ENCODE data around the gene GALNT18.
A peak's percentile ranks its signal among the peaks of the same experiment; 100 is the strongest.

Gene GALNT18

DNA sequence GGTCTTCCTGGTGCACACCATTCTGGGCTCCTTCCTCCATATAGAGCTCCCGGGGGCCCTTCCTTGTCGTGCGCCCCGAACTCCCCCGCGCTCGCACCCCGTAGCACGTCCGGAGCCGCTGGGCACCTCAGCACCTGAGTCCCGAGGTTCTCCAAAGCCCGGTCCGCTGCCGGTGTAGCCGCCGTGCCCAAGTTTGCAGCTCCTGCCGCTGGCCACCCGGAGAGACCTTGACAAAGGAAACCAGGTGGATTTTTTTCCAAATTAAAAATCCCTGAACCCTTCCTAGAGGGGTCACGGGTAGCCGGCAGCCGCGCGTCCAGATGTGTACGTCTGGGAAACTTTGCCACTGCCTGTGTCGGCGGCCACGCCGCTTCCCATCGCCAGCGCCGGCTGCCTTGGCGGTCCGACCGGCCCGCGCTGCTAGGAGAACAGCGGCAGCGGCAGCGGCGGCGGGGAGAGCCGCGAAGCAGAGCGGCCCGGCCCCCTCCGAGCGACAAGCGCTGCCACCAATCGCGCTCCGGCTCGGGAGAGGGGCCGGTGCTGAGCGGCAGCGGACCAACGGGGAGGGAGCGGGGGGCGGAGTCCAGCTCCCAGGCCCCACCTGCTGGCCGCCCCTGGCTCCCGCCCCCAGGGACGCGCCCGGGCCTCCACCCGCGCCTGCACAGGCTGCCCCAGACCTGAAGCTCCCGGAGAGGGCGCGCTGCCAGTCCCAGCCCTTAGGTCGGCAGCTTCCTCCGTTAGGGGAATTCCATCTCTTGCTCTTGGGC lies at the start of gene GALNT18:
TSS of gene GALNT18 (minus strand) at position 433 of the 767 bp plus-strand sequence.
- peak; percentile 17 to 37 (median 24) for DNase-seq (ENCODE audit: low read depth in 3 of 3)

DNA sequence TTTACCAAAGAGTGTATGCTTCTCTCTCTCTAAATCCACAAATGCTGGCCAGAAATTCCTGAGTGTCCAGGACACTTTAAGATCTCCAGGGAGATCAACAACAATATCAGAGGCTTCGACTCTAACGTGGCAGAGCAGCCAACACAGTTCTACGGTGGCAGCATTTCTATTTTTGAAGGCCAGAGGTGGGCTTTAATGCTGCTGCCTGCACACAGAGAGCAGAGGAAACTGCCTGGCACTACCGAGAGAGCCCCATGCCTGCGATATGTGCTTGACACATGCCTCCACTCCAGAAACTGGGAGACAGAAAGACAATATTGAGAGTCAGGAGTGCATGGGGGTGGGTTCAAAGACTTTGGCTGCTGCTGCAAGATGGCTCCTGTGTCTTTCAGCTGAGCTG lies 48.8 kb upstream of the GALNT18 start:
- no peak for DNase-seq (ENCODE audit: low read depth in 3 of 3)

DNA sequence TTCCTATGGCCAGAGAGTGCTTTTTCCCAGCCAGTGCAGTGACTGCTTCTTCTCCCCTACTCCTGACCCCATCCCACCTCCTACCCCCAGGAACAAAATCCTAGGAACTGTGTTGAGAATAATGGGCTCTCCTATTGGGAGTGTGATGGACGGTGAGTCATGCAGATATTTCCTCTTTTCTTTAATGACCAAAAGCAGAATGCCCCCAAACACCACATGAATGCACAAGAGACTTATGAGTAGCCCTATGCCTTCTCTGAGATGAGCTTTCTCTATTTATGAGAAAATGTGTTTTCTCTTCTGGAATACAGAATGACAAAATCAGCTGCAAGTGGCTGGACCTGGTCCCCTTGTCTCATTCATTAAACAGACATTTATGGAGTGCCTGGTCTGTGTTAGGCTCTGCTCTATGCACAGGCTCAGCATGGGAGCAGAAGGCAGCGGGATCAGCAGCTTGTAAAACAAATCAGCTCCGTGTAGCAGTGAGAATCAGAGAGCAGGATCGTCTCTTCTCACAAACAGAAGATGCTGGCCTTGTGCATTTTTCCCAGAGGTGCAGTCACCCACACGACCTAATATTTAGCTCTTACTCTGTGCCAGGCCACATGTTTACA lies 47.5 kb upstream of the GALNT18 start:
- DNase-seq (ENCODE audit: low read depth in 3 of 3) = no peak

DNA sequence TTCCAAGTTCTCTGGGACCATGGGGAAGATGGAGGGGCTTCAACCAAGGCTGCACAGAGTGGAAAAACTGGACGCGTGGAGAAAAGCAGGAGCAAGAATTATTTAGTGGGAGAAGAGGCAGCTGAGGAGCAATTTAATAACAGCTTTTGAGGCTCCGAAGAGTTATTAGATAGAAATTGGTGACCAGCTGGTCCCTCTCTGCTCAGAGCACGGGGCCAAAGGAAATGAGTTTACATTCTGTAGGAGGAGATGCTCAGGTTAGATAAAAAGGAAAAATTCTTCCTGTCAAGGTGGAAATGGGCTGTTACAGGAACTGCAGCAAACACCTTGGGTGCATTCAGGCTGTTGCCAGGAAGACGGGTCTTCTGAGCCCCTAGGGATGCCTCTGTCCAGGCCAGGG lies 47.0 kb upstream of the GALNT18 start:
- no peak for DNase-seq (ENCODE audit: low read depth in 3 of 3)

DNA sequence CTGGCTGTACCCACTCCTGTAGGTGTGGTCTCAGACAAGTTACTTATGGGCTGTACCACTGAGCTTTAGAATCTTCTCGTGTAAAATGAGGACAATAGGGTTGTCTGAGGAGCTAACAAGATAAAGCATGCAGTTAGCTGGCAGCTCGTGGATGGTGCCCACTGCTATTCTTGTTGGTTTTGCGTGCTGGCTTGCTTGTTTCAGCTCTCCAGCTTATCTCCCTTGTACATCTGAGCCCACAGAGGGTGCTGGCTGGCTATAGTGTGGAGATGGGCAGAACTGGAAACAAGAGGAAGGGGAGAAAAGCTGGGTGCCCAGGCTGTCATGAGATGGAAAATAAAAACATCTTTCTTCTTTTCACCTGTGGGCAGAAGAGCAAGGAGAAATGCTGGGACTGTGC lies 46.5 kb upstream of the GALNT18 start:
- DNase-seq (ENCODE audit: low read depth in 3 of 3) = no peak

DNA sequence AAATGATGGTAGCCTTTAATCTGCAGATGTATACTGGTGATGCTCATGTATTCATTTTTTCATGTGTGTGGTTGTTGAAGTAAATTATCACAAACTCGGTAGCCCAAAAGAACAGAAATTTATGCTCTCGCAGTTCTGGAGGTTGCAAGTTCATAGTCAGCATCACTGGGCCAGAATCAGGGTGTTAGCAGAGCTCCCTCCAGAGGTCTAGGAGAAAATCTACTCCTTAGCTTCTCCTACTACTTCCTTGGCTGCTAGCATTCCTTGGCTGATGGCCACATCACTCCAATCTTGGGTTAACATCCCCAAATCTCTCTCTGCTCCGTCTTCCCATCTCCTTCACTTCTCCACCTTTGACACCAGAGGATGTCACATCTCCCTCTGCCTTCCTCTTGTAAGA lies 45.3 kb upstream of the GALNT18 start:
- DNase-seq (ENCODE audit: low read depth in 3 of 3) = no peak

DNA sequence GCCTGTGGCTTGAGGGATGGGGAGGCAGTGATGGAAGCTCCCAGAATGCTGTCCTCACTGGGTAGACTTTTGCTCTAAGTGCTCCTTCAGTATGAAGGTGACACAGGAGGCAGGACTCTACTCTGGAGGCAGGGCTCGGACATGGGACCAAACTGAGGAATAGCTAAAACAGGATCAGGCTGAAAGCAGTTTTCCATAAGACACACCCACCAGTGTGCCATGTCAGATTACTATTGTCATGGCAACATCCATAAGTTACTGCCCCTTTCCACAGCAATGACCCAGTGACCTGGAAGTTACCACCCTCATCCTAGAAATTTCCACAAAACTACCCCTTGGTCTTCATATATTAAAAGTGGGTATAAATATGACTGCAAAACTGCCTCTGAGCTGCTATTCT lies 43.6 kb upstream of the GALNT18 start:
- no peak for DNase-seq (ENCODE audit: low read depth in 3 of 3)

DNA sequence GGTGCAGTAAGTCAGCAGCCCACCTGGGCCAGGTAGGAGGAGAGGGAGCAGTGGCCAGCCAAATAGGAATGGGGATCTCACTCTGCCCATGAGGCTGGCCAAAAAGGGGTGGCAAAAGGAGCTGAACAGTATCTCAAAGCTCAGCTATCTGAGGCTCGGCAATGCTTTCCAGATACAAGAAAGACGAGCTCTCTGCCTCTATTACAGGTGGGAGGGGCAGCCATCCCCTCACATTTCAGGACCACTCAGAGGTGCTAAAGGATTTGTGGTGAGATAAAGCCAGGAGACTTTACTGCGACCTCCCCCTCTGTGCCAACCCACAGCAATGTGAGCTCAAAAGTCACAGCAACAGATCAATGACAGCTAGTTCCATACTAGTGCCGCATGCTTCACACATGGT lies 42.1 kb upstream of the GALNT18 start:
- no peak for DNase-seq (ENCODE audit: low read depth in 3 of 3)

DNA sequence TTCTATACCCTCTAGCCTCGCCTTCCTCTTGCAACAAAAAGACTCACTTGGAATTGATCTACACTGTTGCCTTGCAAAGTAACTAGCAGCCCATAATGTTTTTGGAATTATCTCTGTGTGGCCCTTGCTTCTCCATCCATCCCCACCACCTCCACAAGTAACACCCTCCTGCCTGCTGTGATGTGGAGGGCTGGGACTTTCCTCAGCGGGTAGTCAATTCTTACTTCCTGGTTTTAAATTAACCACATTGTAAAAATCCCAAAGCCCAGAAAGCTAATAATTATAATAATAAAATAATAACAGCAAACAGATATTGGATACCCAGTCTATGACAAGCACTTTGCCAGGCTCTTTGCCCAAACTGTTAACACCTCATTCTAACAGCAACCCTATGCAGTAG lies 40.8 kb upstream of the GALNT18 start:
- DNase-seq (ENCODE audit: low read depth in 3 of 3) = no peak

DNA sequence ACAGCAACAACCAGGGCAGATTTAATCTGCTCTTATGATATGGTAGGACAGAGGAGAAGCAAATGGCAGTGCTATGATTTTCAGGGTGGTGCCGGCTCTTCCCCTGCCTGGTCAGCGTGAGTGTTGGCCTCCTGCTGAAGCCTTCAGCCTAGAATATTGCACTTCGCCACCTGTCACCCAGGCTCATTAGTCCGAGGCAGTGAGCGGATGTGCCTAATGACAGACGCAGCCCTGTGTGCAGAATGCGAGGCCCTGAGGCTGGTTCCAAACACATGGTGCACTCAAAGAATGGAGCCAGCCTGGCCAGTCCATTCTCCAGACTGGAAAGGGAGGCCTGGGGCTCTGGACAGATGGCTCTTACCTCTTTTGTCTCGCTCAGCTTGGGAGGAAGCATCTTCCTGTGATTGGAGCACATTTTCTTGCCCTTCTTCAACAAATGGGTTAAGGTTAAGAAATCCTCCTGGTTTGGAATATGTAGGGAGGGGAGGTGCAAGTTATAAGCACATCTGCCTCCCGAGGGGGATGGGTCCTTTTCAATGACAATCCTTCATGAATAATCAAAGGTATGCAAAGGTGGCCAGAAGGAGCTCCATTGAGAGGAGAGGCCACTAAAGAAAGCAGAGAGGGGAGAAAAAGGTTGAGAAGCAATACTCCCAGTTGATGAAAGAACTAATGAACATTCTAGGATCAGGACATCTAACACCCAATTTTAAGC lies 39.7 kb upstream of the GALNT18 start:
- DNase-seq (ENCODE audit: low read depth in 3 of 3) = no peak

DNA sequence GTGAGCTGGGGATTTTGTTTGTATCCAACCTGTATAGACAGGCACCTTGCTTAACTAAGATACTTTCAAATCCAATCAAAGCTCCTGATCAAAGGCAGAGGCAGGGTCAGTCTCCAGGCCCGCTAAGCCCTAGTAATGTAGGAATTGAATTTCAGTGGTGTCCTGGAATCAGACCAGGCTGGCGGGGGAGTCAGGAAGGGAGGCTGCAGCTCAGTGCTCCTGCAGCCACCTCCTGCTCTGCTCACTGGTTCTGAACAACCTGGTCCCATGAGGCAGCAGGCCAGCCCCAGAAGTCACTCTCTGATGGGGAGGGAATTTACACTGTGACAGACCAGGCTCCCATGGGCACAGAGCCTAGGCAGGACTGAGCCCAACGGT lies 38.5 kb upstream of the GALNT18 start:
- no peak for DNase-seq (ENCODE audit: low read depth in 3 of 3)

DNA sequence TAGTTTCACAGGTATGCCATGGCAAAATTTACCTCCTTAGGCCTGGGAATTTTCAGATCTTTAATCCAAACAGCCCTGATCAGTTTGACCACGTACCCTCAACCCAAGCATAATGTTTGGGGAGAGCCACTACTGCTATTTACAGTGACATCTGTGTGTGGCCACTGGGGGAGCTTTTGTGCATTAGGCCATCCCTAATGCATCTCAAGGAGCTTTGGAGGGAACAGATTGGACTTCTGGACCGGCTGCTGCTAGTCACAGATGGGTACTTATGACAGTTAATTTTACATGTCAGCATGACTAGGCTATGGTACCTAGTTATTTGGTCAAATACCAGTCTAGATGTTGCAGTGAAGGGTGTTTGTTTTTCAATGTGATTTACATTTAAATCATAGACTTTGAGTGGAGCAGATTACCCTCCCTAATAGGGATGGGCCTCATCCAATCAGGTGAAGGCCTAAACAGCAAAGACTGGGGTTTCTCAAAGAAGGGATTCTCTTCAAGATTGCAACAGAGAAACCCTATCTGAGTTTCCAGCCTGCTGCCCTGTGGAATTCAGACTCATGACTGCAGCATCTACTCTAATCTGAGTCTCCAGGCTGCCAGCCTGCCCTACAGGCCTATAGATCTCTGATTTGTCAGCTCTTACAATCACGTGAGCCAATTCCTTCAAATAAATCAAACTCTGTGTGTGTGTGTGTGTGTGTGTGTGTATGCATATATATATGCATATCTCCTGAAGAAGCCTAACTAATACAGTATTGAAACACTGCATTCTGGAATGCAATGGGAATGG lies 38.0 kb upstream of the GALNT18 start:
- DNase-seq (ENCODE audit: low read depth in 3 of 3) = no peak

DNA sequence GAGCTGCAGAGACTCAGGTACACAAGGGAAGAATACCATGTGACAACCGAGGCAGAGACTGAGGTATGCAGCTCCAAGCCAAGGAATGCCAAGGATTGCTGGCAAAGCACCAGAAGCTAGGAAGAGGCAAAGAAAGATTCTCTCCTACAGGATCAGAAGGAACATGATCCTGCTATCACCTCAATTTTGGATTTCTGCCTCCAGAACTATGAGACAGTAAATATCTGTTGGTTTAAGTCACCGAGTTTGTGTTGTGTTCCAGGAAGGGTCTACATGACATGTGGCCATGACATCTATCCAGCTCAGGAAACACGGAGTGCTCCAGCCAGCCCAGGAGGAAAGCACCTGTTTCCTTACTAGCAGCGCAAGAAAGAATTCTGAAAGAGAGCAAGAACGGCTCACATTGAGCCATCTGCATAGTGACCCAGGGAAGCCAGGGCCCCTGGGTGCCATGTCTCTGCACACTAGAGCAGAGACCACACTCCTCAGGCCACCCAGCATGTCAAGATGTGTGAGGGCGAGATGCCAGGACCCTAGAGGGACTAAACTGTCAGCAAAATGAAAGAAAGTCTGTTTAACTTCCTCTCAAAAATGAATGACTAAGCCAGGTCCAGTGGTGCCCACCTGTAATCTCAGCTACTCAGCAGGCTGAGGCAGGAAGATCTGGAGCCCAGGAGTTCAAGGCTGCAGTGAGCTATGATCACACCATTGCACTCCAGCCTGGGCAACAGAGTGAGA lies 35.6 kb upstream of the GALNT18 start:
- no peak for DNase-seq (ENCODE audit: low read depth in 3 of 3)

DNA sequence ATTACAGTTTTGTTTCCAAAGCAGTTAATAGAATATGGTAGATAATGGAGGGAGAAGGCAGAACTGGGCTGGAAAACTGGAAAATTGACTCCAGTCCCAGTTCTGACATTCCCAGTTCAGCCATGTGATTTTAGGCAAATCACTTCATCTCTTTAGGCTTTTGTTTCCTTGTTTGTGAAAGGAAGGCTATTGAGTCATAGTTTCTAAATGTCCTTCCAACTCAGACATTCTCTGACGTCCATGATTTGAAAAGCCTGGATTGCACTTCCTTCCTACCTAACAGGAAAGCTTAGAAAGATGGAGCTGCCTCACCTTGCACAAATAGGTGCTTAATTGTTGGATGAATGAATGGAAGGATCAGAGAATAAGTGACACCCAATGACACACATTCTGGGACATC lies 19.8 kb upstream of the GALNT18 start:
- DNase-seq (ENCODE audit: low read depth in 3 of 3) = no peak

DNA sequence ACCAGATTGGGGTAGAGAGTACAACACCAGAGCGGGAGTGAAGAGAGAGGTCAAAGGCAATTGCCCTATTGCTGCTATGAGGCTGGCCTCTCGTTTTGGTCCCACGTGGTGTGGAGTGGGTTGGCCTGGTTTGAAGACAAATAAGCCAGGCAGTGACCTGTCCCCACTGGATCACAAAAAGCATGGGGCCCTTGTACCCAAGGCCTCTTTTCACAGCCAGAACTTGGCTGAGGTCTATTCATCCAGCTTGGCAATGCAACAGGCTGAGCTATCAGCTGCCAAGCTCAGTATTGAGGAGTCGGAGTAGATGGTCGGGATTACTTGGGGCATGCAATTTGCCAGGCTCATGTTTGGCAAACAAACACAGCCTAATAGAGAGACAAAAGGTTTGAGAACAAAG lies 19.2 kb upstream of the GALNT18 start:
- DNase-seq (ENCODE audit: low read depth in 3 of 3) = no peak

DNA sequence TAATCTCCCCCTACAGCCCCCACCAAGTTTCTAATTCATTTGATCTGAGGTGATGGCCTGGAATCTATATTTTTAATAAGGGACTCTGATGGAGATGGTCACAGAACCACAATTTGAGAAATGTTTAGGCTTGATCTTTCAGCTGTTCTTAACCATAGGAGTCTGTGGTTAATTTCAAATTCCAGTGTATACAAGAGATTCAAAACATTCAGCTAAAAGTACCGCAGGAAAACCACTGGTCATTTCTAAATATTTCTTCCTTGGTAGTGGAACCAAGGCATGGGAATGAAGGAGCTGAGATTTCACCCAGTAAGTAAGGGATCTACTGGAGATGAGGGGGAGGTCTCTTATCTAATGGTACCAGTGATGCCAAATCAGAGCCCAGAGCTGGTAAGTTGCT lies 18.3 kb upstream of the GALNT18 start:
- no peak for DNase-seq (ENCODE audit: low read depth in 3 of 3)

DNA sequence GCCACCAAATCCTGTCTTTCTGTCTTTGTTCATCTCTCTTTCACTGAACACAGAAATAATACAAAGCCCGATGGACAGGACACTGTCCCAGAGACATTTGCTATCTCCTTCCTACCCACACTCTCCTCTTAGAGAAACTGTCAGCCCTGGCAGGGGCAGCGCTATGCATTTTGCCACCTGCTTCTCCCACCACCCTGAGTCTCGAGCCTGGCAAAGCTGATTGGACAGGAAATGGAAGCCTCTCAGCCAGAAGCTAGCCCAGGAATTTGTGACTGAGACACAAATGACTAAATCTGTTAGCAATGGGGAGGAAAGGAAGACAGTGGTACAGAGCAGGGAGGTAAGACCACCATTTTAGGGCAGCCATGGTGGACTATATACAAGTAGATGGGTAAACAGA lies 14.9 kb upstream of the GALNT18 start:
- no peak for DNase-seq (ENCODE audit: low read depth in 3 of 3)

DNA sequence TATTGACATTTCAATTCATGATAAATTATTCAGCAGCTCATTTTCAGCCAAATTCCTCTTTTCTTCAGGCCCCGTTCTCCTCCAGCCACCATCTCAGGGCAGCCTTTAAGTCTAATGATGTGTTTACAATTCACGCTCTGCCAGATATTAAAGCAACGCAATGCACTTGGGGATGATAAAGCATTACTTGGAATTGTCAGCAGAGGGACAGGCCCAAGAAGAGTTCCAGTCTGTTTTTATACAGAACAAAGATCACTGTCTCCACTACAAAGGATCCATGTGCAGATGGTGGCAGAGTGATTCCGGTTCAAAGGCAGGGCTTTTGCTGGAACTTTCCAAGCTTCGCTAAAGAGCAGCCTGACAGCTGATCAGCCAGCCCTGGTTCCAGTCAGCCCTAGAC lies 13.6 kb upstream of the GALNT18 start:
- no peak for DNase-seq (ENCODE audit: low read depth in 3 of 3)

DNA sequence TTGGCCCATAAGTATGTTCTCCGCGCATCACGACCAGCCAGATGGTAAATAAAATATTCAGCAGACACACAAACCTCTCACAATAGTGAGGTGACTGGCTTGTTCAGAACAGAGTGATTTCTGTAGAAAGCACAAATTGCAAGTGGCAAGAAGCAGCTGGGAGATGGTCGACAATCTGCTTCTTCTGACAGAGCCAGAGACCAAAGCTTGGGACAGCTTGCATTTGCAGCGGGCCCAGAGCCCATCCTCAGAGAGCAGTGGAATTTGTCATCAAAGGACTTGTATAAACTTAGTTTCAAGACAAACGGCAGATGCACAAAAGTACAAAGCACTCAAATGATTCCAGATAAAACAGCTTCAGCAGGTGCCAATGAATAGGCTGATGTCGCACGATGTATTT lies 7.6 kb upstream of the GALNT18 start:
- no peak for DNase-seq (ENCODE audit: low read depth in 3 of 3)

DNA sequence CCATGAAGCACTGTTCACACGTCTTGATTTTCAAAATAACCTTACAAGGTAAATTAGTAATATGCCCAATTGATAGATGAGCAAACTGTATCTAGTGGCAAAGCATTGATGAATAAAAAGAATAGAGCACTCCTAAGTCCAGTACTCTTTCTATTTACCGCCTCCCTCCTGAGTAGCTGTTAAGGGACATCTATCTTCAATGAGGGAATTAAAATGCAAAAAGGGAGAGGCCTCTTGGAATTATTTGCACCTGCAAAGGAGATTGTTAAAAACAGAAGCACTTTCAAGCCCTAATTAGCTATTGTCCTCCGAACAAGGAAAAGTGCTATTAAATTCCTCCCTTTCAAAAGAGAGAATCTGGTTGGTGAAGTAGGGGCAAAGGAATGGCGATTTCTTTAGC lies 6.8 kb upstream of the GALNT18 start:
- no peak for DNase-seq (ENCODE audit: low read depth in 3 of 3)

DNA sequence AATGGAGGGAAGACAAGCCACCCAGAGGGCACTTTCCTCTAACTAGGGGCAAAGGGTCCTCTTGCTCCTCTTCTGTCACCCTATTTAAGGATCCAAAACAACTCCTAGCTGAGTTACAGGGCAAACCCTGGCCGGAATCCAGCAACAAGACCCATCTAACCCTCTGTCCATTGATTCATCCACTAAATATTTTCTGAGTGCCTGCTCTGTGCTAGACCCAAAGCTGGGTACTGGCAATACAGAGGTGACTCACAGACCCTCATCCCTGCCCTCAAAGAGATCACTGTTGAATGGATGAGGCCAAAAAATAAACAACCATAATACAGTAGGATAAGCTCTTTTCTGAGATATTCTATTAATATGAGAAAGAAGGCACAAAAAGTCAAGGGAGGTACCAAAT lies 4.3 kb upstream of the GALNT18 start:
- no peak for DNase-seq (ENCODE audit: low read depth in 3 of 3)

DNA sequence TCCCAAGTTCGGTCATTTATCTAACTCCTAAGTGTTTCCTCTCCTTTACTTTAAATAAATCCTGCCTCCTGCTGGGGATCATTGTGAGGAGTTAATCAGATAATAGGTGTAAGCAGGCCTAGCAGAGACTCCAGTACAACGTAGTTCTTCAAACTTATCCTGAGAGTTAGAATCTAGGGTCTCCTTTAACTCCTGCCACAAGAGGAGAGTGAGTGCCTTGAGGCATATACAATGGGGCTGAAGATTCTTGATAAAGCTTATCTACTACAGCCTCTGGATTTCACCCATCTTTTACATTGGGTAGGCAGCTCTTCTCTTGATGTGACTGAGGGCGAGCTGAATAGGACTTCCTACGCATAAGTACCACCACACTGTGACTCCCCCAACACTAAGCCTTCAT lies 3.1 kb upstream of the GALNT18 start:
- no peak for DNase-seq (ENCODE audit: low read depth in 3 of 3)

Data from stimulated activated CD4-positive, alpha-beta T cell treated with anti-CD3 and anti-CD28 coated beads, TNF-alpha, amount 100 ng/mL, for 4 hours (primary cell).